IMR-90 (cell line): ENCODE results near the gene SURF2.

Experiments
- CEBPB ChIP-seq: IDR thresholded peaks from 2 replicates; pipeline ENCODE4 v1.6.1; 2012; ENCODE audit warnings: low read depth, low read length, improper control_type of control experiment
- MAZ ChIP-seq: IDR thresholded peaks from 2 replicates; pipeline ENCODE4 v1.6.1; 2012; ENCODE audit warnings: low read depth, mild to moderate bottlenecking, low read length, improper control_type of control experiment, moderate library complexity, borderline replicate concordance
- NFE2L2 ChIP-seq: fragments of 150-350 bp; IDR thresholded peaks from 2 replicates; pipeline ENCODE4 v1.6.1; 2016; ENCODE audit warnings: low read depth, mild to moderate bottlenecking, low read length
- POLR2A ChIP-seq: IDR thresholded peaks from 2 replicates; pipeline ENCODE4 v1.6.1; 2012; ENCODE audit warnings: mild to moderate bottlenecking, low read depth, low read length
- SMC3 ChIP-seq: fragments of 150-350 bp; IDR thresholded peaks from 2 replicates; pipeline ENCODE4 v1.6.1; 2016; ENCODE audit warnings: low read depth, mild to moderate bottlenecking, antibody characterized with exemption, low read length, moderate library complexity
- USF2 ChIP-seq: fragments of 150-350 bp; IDR thresholded peaks from 2 replicates; pipeline ENCODE4 v1.6.1; 2017; ENCODE audit warnings: mild to moderate bottlenecking, antibody characterized with exemption, low read length, low read depth
- TF ChIP-seq, protein P1 (sequence below): conservative IDR thresholded peaks from 2 replicates; pipeline ENCODE4 v1.5.1; 2012; ENCODE audit warnings: mild to moderate bottlenecking, low read depth, low read length, improper control_type of control experiment

GRCh38 chr9:133397370-133397769, 41.0 kb downstream of the SURF2 start:
- no peak for TF ChIP-seq POLR2A
- TF ChIP-seq, protein P1, sequence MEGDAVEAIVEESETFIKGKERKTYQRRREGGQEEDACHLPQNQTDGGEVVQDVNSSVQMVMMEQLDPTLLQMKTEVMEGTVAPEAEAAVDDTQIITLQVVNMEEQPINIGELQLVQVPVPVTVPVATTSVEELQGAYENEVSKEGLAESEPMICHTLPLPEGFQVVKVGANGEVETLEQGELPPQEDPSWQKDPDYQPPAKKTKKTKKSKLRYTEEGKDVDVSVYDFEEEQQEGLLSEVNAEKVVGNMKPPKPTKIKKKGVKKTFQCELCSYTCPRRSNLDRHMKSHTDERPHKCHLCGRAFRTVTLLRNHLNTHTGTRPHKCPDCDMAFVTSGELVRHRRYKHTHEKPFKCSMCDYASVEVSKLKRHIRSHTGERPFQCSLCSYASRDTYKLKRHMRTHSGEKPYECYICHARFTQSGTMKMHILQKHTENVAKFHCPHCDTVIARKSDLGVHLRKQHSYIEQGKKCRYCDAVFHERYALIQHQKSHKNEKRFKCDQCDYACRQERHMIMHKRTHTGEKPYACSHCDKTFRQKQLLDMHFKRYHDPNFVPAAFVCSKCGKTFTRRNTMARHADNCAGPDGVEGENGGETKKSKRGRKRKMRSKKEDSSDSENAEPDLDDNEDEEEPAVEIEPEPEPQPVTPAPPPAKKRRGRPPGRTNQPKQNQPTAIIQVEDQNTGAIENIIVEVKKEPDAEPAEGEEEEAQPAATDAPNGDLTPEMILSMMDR: no peak
- TF ChIP-seq NFE2L2: no peak
- TF ChIP-seq USF2: no peak
- no peak for TF ChIP-seq MAZ
- TF ChIP-seq CEBPB: no peak
- no peak for TF ChIP-seq SMC3
